Mucosa of stomach (tissue), 1 donor: ENCODE data around the gene CBL.

Experiments
- H3K27me3 ChIP-seq: one replicate; pipeline ENCODE4 v1.7.0; 2013; ENCODE audit warnings: mild to moderate bottlenecking, low read length; ENCODE audit not compliant: control insufficient read depth, insufficient read depth
- H3K36me3 ChIP-seq: one replicate; pipeline ENCODE4 v1.7.0; 2013; ENCODE audit warnings: low read length; ENCODE audit not compliant: control insufficient read depth, insufficient read depth
- H3K4me1 ChIP-seq: one replicate; pipeline ENCODE4 v1.7.0; 2013; ENCODE audit warnings: mild to moderate bottlenecking, low read length; ENCODE audit not compliant: control insufficient read depth, insufficient read depth
- H3K4me3 ChIP-seq: one replicate; pipeline ENCODE4 v1.7.0; 2013; ENCODE audit warnings: low read length
- H3K9ac ChIP-seq: one replicate; pipeline ENCODE4 v1.7.0; 2013; ENCODE audit warnings: mild to moderate bottlenecking, low read length, moderate library complexity
- H3K9me3 ChIP-seq: one replicate; pipeline ENCODE4 v1.7.0; 2013; ENCODE audit warnings: mild to moderate bottlenecking, low read length, moderate library complexity; ENCODE audit not compliant: control insufficient read depth
- donor health status: Pancreatic carcinoma.

The CBL gene

GRCh38 chr11:119309411-119309810 lies 103.3 kb downstream of the CBL start:
- Histone ChIP-seq H3K36me3 (no peaks in the 10 kb centered on the region), H3K4me1 (no peaks in the 10 kb centered on the region)

GRCh38 chr11:119309953-119310681 lies 104.0 kb downstream of the CBL start:
- peaks cover 12% of the 10 kb centered on the region for H3K27me3 ChIP-seq
- no peak overlapping the region for H3K4me3 ChIP-seq
- H3K36me3 ChIP-seq, result no peaks in the 10 kb centered on the region
- peaks cover 4% of the 10 kb centered on the region for H3K4me1 ChIP-seq
- no peak overlapping the region for H3K9ac ChIP-seq
- no peaks in the 10 kb centered on the region for H3K9me3 ChIP-seq

More at GRCh38 chr11:119309411-119309810, 103.3 kb downstream of the CBL start:
- peaks cover 5% of the 10 kb centered on the region for H3K27me3 ChIP-seq
- no peaks in the 10 kb centered on the region for H3K9me3 ChIP-seq
- H3K9ac ChIP-seq, result no peak overlapping the region
- no peak overlapping the region for H3K4me3 ChIP-seq

- Histone ChIP-seq H3K4me1 (peaks cover 10% of the 10 kb centered on the region), H3K9me3 (no peaks in the 10 kb centered on the region), H3K27me3 (peaks cover 18% of the 10 kb centered on the region), H3K9ac (no peak overlapping the region), H3K36me3 (no peaks in the 10 kb centered on the region), H3K4me3 (no peak overlapping the region)
These were observed 104.5 kb downstream of the CBL start for GRCh38 chr11:119310682-119311052.

GRCh38 chr11:119314726-119315125 lies 108.6 kb downstream of the CBL start:
- H3K9ac ChIP-seq, result no peak overlapping the region
- peaks cover 29% of the 10 kb centered on the region for H3K4me1 ChIP-seq
- H3K27me3 ChIP-seq, result peaks cover 50% of the 10 kb centered on the region
- H3K4me3 ChIP-seq, result no peak overlapping the region
- no peaks in the 10 kb centered on the region for H3K36me3 ChIP-seq
- no peaks in the 10 kb centered on the region for H3K9me3 ChIP-seq

- H3K36me3 ChIP-seq, result no peaks in the 10 kb centered on the region
- peaks cover 35% of the 10 kb centered on the region for H3K4me1 ChIP-seq
- H3K27me3 ChIP-seq, result peaks cover 55% of the 10 kb centered on the region
- no peaks in the 10 kb centered on the region for H3K9me3 ChIP-seq
- H3K4me3 ChIP-seq, result no peak overlapping the region
- H3K9ac ChIP-seq, result peak overlapping the region; percentile 61
These were observed 109.2 kb downstream of the CBL start for GRCh38 chr11:119315131-119316015.

- Histone ChIP-seq H3K4me3 (no peak overlapping the region), H3K36me3 (no peaks in the 10 kb centered on the region), H3K27me3 (peaks cover 63% of the 10 kb centered on the region), H3K4me1 (peaks cover 41% of the 10 kb centered on the region), H3K9ac (peak overlapping the region; percentile 61), H3K9me3 (no peaks in the 10 kb centered on the region)
These were observed 110.0 kb downstream of the CBL start for GRCh38 chr11:119316016-119316728.

GRCh38 chr11:119316729-119317591 lies 110.8 kb downstream of the CBL start, which contains the start of gene MCAM:
TSS of gene MCAM (minus strand) at chr11:119317130. CDS start at chr11:119317101, 29 bp downstream.
- H3K4me3 ChIP-seq, result no peak within 1 kb of the TSS
- peaks cover 44% of the 10 kb centered on the region for H3K4me1 ChIP-seq
- H3K36me3 ChIP-seq, result no peaks in the 10 kb centered on the region
- H3K9me3 ChIP-seq, result no peaks in the 10 kb centered on the region
- H3K9ac ChIP-seq, result peak within 1 kb of the TSS; percentile 61
- peaks cover 66% of the 10 kb centered on the region for H3K27me3 ChIP-seq

GRCh38 chr11:119317592-119318239 lies 111.6 kb downstream of the CBL start:
- no peak overlapping the region for H3K4me3 ChIP-seq
- H3K36me3 ChIP-seq, result no peaks in the 10 kb centered on the region
- H3K9me3 ChIP-seq, result no peaks in the 10 kb centered on the region
- H3K9ac ChIP-seq, result peak overlapping the region; percentile 37
- peaks cover 66% of the 10 kb centered on the region for H3K27me3 ChIP-seq
- H3K4me1 ChIP-seq, result peaks cover 44% of the 10 kb centered on the region

GRCh38 chr11:119318240-119319135 lies 112.3 kb downstream of the CBL start:
- no peaks in the 10 kb centered on the region for H3K36me3 ChIP-seq
- H3K9me3 ChIP-seq, result no peaks in the 10 kb centered on the region
- H3K4me3 ChIP-seq, result no peak overlapping the region
- H3K9ac ChIP-seq, result peak overlapping the region; percentile 37
- peaks cover 44% of the 10 kb centered on the region for H3K4me1 ChIP-seq
- H3K27me3 ChIP-seq, result peaks cover 66% of the 10 kb centered on the region

- no peak overlapping the region for H3K9ac ChIP-seq
These were observed 113.1 kb downstream of the CBL start for GRCh38 chr11:119319136-119319699.

More at GRCh38 chr11:119319136-119319699, 113.1 kb downstream of the CBL start:
- no peaks in the 10 kb centered on the region for H3K36me3 ChIP-seq
- H3K4me1 ChIP-seq, result peaks cover 44% of the 10 kb centered on the region
- no peak overlapping the region for H3K4me3 ChIP-seq
- H3K27me3 ChIP-seq, result peaks cover 62% of the 10 kb centered on the region
- H3K9me3 ChIP-seq, result no peaks in the 10 kb centered on the region
